Activated B cell treated with CpG ODN at 0.5 μM for 24 hours (primary cell): ENCODE measurements around the gene CCDC146. TPM values are rescaled to one million over a fixed set of nuclear protein-coding genes. Genes with fewer than 3 reads are reported as not detected.
A peak's percentile ranks its signal among the peaks of the same experiment; 100 is the strongest.
"Not testable (repeated sequence)": the region's sequence is repeated elsewhere in the genome, so short reads cannot be mapped to it uniquely, and the experiment has no call there.

Experiments
- ATAC-seq: fragments of 200-7000 bp; cut with Tn5 transposase; one replicate; pipeline ENCODE4 v1.10.0; 2021; ENCODE audit warnings: low read depth, mild to moderate bottlenecking, moderate library complexity
- CTCF ChIA-PET: fragments of 350-600 bp; sonication (Branson Sonifier 250); formaldehyde crosslinking; loops from one replicate; lab custom pipeline; 2021; ENCODE audit warnings: antibody characterized with exemption; lab: Charles Lee
- POLR2A ChIA-PET: fragments of 350-600 bp; sonication (Branson Sonifier 250); formaldehyde crosslinking; loops from one replicate; lab custom pipeline; 2021; ENCODE audit warnings: antibody characterized with exemption; lab: Charles Lee
- DNase-seq: peaks from one replicate; pipeline ENCODE4 v3.0.0; 2022
- H3K27ac Mint-ChIP-seq: one replicate; pipeline ENCODE4 v1.8.0; 2020; ENCODE audit warnings: mixed read lengths
- H3K27me3 Mint-ChIP-seq: one replicate; pipeline ENCODE4 v1.8.0; 2021; ENCODE audit warnings: mixed read lengths
- H3K36me3 Mint-ChIP-seq: one replicate; pipeline ENCODE4 v1.8.0; 2021; ENCODE audit warnings: low read depth, mixed read lengths
- H3K4me1 Mint-ChIP-seq: one replicate; pipeline ENCODE4 v1.8.0; 2021; ENCODE audit warnings: mixed read lengths
- H3K4me3 Mint-ChIP-seq: one replicate; pipeline ENCODE4 v1.8.0; 2020; ENCODE audit warnings: mild to moderate bottlenecking, mixed read lengths
- H3K9me3 Mint-ChIP-seq: one replicate; pipeline ENCODE4 v1.8.0; 2020; ENCODE audit warnings: mixed read lengths
- intact Hi-C: fragments of 100-400 bp; cut with micrococcal nuclease; formaldehyde crosslinking; loops from one replicate; pipeline ENCODE4 v1.15.1; 2024
- total RNA-seq: library from RNA; stranded (reverse); gene quantifications from 2 replicates; pipeline ENCODE4 v1.2.3, GENCODE V29; 2022
- TF ChIP-seq, protein P1 (sequence below): fragments of 200-600 bp; IDR thresholded peaks from one replicate; pipeline ENCODE4 v1.8.0; 2022; ENCODE audit warnings: antibody characterized with exemption, mild to moderate bottlenecking

Gene CCDC146
- total RNA-seq, 1 donor from 2014 or later: 3.5 TPM

DNA sequence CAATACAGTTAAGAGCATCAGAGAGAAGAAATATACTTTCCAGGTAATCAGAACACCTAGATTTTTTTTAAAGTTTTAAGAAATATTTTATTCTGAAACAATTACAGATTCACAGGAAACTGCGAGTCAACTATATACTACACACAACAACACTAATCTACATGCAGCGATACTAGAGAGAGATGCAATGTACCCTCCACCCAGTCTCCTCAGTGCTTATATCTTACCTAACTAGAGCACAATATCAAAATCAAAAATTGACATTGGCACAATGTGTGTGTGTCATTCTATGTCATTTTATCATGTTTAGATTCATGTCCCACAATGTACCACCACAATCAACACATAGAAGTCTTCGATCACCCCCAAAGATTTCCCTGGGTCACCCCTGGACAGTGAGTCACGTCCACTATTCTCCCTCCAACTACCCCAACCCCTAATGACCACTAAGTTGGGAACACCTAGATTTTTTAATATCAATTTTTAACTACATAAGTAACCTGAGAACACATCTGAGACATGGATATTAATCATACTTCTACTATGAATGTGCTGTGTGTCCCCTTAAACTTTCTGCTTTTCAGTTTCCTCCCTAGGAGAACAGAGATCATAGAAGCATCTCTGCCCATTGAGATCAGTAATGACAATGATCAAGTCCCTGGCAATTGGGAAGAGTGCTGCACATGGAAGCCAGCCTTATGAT is 207.2 kb downstream of the CCDC146 start:
- TF ChIP-seq, protein P1, sequence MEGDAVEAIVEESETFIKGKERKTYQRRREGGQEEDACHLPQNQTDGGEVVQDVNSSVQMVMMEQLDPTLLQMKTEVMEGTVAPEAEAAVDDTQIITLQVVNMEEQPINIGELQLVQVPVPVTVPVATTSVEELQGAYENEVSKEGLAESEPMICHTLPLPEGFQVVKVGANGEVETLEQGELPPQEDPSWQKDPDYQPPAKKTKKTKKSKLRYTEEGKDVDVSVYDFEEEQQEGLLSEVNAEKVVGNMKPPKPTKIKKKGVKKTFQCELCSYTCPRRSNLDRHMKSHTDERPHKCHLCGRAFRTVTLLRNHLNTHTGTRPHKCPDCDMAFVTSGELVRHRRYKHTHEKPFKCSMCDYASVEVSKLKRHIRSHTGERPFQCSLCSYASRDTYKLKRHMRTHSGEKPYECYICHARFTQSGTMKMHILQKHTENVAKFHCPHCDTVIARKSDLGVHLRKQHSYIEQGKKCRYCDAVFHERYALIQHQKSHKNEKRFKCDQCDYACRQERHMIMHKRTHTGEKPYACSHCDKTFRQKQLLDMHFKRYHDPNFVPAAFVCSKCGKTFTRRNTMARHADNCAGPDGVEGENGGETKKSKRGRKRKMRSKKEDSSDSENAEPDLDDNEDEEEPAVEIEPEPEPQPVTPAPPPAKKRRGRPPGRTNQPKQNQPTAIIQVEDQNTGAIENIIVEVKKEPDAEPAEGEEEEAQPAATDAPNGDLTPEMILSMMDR: no peak
- ChIA-PET POLR2A (interaction anchor here (0.7 kb wide), 1 partner anchor 23 kb away, joined by 5 read pairs; no protein-coding TSS in a partner anchor), CTCF (no interaction called here)
- DNase-seq: no peak
- H3K36me3 Mint-ChIP-seq: peaks cover 55% of the 10 kb centered on the region
- H3K4me3 Mint-ChIP-seq: peak overlapping the region; percentile 60
- intact Hi-C loops: loop anchor here (2.0 to 10.0 kb wide), 7 partner anchors 62 to 1165 kb away; partner anchors contain the start of gene CCDC146
- no peak for ATAC-seq
- no peaks in the 10 kb centered on the region for H3K9me3 Mint-ChIP-seq
- H3K27ac Mint-ChIP-seq: peak overlapping the region; percentile 79
- peaks cover 39% of the 10 kb centered on the region for H3K4me1 Mint-ChIP-seq
- no peaks in the 10 kb centered on the region for H3K27me3 Mint-ChIP-seq

DNA sequence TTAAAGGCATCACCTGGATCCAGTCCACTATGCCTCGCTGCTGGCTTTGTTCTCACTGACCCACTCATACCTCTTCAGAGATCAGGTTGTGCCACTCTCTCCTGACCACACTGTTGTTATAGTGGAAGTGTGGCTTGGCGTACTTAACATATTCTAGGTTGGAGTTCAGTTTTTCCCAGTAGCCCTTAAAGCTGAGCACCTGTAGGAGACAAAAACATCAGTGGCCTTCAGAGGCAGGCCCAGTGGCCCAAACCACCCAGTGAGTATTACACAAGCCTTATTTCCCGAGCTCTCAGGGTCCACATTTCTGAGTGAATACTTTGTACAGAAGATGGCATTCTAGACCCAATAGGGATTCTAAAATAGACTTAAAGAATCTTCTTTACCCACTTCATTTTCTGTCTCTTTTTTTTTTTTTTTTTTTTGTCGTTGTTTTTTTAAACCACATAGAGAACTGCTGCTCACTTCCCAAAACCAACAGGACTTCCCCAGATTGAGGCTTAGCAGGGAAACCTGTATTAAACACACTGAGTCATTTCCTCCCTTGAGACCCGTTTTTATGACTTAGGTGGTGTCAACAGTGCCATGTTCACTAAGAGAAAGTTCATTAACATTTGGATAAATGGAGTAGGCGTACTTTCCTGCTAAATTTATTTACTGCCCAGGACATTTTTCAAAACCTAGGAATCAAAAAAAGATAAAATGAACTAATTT is 207.9 kb downstream of the CCDC146 start:
- TF ChIP-seq, protein P1: no peak
- Mint-ChIP-seq H3K36me3 (peaks cover 53% of the 10 kb centered on the region), H3K27me3 (no peaks in the 10 kb centered on the region), H3K4me1 (peaks cover 42% of the 10 kb centered on the region), H3K4me3 (peak overlapping the region; percentile 60), H3K27ac (peak overlapping the region; percentile 79), H3K9me3 (no peaks in the 10 kb centered on the region)
- CTCF ChIA-PET: interaction anchor here (1.2 kb wide), 1 partner anchor 80 kb away, joined by 5 read pairs; no protein-coding TSS in a partner anchor
- DNase-seq (no peak), ATAC-seq (peak; percentile 87)
- POLR2A ChIA-PET: no interaction called here
- intact Hi-C loops: loop anchor here (2.0 to 10.0 kb wide), 7 partner anchors 63 to 1166 kb away; partner anchors contain the start of gene CCDC146

DNA sequence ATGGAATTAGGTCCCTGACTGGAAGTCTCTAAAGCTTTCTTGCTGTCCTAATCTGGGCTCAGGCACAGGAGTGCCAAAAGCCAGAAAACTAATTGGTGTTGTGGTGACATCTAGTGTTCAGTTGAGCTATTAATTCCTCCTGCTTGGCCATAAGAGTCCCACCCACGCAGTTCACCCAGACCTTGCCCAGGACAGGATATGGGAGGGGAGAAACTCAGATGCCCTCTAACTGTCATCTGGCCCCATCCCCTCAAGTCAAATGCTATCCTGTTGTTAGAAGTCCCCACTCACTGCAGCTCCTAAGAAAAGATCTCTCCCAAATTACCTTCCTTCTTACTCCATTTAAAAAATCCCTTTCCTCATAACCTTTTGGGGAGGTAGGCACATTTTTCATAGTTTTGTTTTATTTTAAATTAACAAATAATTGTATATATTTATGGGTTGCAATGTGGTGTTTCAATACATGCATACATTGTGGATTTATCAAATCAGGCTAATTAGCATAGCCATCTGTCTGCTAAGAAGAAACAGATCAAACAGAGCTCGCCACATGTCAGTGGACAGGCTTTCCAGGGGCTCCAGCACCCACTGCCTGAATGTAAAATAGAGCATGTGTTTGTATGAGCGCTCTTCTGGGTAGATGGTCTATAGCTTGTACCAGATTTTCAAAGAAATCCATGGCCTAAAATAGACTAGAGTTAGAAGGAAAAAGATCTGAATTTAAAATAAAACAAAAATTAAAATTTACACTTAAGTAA is 209.7 kb downstream of the CCDC146 start:
- ChIA-PET CTCF (interaction anchor here (0.9 to 2.1 kb wide), 14 partner anchors 11 to 219 kb away, joined by 3 to 66 read pairs (median 5); partner anchors contain the start of gene CCDC146), POLR2A (interaction anchor here (0.6 to 1.7 kb wide), 6 partner anchors 19 to 364 kb away, joined by 3 to 13 read pairs (median 6); partner anchors contain the start of genes CCDC146, GSAP and RSBN1L)
- Mint-ChIP-seq H3K36me3 (peaks cover 42% of the 10 kb centered on the region), H3K4me1 (peaks cover 57% of the 10 kb centered on the region), H3K27ac (peak overlapping the region; percentile 38), H3K27me3 (no peaks in the 10 kb centered on the region), H3K4me3 (peak overlapping the region; percentile 57), H3K9me3 (no peaks in the 10 kb centered on the region)
- TF ChIP-seq, protein P1: no peak
- peak; percentile 73 for ATAC-seq
- DNase-seq: no peak
- intact Hi-C loops: loop anchor here (1.0 to 10.0 kb wide), 8 partner anchors 65 to 1167 kb away; partner anchors contain the start of gene CCDC146

DNA sequence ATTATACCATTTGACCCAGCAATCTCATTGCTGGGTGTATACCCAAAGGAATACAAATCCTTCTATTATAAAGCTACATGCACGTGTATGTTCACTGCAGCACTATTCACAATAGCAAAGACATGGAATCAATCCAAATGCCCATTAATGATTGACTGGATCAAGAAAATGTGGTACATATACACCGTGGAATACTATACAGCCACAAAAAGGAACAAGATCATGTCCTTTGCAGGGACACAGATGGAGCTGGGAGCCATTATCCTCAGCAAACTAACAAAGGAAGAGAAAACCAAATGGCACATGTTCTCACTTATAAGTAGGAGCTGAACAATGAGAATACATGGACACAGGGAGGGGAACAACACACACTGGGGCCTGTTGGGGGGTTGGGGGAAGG is 211.6 kb downstream of the CCDC146 start:
- not testable (repeated sequence) for H3K9me3 Mint-ChIP-seq, H3K27ac Mint-ChIP-seq, H3K27me3 Mint-ChIP-seq, ATAC-seq, DNase-seq, H3K4me3 Mint-ChIP-seq
- CTCF ChIA-PET: interaction anchor here (0.6 kb wide), 1 partner anchor 82 kb away, joined by 3 read pairs; no protein-coding TSS in a partner anchor
- peaks cover 66% of the 10 kb centered on the region for H3K4me1 Mint-ChIP-seq
- H3K36me3 Mint-ChIP-seq: peaks cover 27% of the 10 kb centered on the region
- POLR2A ChIA-PET: interaction anchor here (0.7 kb wide), 1 partner anchor 84 kb away, joined by 13 read pairs; no protein-coding TSS in a partner anchor
- intact Hi-C loops: loop anchor here (5.0 to 10.0 kb wide), 3 partner anchors 67 to 1169 kb away; no protein-coding TSS in a partner anchor

DNA sequence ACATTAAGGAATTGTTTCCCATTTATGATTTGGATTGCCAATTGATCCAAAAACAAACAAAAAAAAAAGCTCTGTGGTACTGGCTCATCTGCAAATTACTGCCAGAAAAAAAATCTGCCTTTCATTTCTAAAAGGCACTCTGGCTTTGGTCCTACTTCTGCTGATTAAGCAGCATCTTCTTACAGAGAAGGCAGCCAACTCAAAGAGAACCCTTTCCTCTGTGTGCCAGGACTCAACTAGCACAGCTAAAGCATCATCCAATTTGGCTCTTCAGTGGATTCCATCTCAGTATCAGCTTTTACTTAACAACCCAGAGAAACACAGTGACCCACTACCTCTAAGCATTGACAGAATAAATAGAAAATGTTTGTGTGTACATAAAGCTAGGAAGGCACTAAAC is 213.2 kb downstream of the CCDC146 start:
- H3K36me3 Mint-ChIP-seq: peaks cover 24% of the 10 kb centered on the region
- no peaks in the 10 kb centered on the region for H3K9me3 Mint-ChIP-seq
- no peak overlapping the region for H3K4me3 Mint-ChIP-seq
- POLR2A ChIA-PET: interaction anchor here (1.1 to 1.6 kb wide), 3 partner anchors 76 to 213 kb away, joined by 3 to 9 read pairs (median 4); partner anchors contain the start of gene CCDC146
- DNase-seq (no peak), ATAC-seq (no peak)
- CTCF ChIA-PET: interaction anchor here (0.6 to 2.0 kb wide), 4 partner anchors 89 to 213 kb away, joined by 3 to 9 read pairs (median 4); partner anchors contain the start of gene CCDC146
- TF ChIP-seq, protein P1: no peak
- intact Hi-C loops: loop anchor here (10.0 kb wide), 1 partner anchor 1171 kb away; no protein-coding TSS in a partner anchor
- peak overlapping the region; percentile 31 for H3K27ac Mint-ChIP-seq
- no peaks in the 10 kb centered on the region for H3K27me3 Mint-ChIP-seq
- peaks cover 67% of the 10 kb centered on the region for H3K4me1 Mint-ChIP-seq
